GM18907 (cell line): Measurements from ENCODE around the gene MUC5AC.
"Not testable (repeated sequence)": the region's sequence is repeated elsewhere in the genome, so short reads cannot be mapped to it uniquely, and the experiment has no call there.

Source experiments
- ATAC-seq: cut with Tn5 transposase; IDR thresholded peaks from one replicate; pipeline ENCODE4 v1.9.1; 2021; ENCODE audit warnings: mild to moderate bottlenecking, moderate library complexity; ENCODE audit not compliant: unreplicated experiment

MUC5AC gene

GRCh38 chr11:1157645-1158591, at the start of gene MUC5AC:
MUC5AC (plus strand) TSS chr11:1157953; CDS start chr11:1158000, 47 bp downstream.
- ATAC-seq: no peak

DNA sequence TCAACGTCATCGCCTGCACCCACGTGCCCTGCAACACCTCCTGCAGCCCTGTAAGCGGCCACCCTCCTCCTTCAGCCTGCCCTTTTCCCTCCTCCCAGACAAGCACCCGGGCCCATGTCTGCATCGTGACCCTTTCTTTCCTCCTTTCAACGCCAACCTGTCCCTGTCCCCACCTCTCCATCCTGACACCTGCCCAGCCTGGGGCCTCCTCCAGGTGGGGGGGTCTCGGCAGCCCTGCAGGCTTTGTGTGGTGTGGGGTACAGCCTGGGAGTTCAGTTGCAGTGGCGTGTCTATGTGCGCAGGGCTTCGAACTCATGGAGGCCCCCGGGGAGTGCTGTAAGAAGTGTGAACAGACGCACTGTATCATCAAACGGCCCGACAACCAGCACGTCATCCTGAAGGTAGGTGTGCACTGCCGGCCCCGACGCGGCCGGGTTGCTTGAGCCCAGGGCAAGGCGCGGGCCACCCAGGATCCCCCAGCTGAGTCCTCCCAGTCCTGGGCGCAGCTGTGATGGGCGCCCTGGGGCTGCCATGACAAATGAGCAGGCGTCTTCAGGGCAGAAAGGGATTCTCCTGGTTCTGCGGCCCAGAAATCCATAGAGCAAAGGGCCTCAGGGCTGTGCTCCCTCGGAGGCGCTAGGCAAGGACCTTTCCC, 49.4 kb upstream of the MUC5AC start:
- ATAC-seq: no peak

GRCh38 chr11:1109101-1109917, 48.4 kb upstream of the MUC5AC start:
- ATAC-seq: no peak

- ATAC-seq: no peak
Measured at GRCh38 chr11:1109918-1110705, 47.6 kb upstream of the MUC5AC start.

DNA sequence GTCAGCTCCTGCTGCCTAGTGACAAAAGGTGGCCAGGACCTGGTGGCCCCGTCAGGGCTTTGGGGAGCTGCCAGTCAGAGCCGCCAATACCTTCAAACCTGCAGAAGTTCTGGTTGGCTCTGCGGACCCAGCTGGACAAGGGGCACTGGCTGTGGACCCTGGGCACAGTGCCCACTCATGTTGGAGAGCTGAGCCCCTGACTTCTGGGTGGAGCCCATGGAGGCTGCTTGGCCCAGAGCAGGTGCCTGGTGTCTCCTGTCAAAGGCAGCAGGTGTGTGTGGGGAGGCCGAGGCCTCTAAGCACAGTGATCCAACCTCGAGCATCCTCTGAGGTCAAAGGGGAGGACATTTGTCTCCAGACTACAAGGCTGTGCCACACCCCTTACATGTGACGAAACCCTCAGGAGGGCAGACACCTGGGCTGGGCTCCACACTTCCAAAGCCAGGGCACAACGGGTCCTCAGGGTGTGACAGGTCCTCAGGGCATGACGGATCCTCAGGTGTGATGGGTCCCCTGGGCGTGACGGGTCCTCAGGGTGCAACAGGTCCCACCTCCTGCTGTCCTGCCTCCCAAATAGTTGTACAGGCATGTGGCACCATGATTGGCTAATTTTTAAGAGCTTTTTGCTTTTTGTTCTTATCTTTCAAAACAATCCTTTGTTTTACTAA, 46.1 kb upstream of the MUC5AC start:
- no peak for ATAC-seq

DNA sequence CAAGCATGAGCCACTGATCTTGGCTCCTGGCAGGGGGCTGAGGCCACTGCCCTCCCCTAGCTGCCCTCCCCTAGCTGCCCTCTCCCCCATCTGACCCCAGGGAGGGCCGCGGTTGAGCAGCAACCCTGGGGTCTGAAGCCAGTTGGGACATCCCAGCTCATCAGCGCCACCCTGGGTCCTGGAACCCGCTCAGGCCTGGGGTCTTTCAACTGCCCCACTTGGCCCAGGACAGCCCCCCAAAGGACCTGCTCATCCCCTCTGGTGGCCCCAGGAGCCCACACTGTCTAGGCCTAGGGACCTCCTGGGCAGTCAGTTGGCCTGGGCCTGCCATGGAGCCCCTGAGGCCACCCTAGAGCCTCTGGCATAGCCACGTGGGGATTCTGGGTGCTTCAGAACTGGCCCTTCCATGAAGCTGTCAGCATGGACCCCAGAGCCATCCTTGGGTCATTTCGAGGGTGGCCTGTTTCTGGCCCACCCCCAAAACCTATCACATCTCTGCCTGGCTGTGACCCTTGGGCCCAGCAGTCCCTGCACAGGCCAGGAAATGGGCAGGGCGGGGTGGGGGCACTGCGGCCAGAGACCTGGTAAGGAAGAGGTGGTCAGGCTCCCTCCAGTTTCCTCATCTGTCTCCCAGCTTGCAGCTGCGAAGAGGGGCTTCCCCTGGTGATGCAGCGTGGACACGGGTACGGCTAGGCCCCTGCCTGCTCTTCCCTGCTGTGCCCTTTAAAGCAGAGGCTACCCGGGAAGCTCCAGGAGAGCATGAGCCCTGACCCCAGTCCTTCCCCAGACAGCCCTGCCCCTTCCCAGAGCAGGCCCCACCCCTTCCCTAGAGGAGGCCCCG, 45.2 kb upstream of the MUC5AC start:
- ATAC-seq: no peak

GRCh38 chr11:1113405-1114201, 44.1 kb upstream of the MUC5AC start:
- ATAC-seq: no peak

DNA sequence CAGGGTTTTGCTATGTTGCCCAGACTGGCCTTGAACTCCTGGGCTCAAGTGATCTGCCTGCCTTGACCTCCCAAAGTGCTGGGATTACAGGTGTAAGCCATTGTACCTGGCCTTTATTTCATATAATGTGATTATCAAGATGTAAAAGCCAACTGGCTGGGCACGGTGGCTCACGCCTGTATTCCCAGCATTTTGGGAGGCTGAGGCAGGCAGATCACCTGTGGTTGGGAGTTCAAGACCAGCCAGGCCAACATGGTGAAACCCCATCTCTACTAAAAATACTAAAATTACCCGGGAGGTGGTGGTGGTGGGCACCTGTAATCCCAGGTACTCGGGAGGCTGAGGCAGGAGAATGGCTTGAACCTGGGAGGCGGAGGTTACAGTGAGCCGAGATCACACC, 42.5 kb upstream of the MUC5AC start:
- ATAC-seq: not testable (repeated sequence)

DNA sequence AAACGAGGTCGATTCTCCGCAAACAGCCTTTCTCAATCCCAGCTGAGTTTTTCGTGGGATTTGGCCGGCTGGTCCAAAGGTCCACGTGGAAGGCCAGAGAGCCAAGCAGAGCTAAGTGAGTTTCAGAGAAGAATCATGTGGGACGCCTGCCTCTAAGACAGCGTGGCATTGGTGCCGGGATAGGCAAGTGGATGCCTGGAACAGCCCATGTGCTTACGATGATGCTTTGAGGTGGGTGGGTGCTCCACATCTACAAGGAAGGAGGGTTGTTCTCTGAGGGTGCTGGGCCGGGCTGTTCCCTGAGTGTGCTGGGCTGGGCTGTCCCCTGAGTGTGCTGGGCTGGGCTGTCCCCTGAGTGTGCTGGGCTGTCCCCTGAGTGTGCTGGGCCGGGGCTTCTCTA, 41.6 kb upstream of the MUC5AC start:
- no peak for ATAC-seq

DNA sequence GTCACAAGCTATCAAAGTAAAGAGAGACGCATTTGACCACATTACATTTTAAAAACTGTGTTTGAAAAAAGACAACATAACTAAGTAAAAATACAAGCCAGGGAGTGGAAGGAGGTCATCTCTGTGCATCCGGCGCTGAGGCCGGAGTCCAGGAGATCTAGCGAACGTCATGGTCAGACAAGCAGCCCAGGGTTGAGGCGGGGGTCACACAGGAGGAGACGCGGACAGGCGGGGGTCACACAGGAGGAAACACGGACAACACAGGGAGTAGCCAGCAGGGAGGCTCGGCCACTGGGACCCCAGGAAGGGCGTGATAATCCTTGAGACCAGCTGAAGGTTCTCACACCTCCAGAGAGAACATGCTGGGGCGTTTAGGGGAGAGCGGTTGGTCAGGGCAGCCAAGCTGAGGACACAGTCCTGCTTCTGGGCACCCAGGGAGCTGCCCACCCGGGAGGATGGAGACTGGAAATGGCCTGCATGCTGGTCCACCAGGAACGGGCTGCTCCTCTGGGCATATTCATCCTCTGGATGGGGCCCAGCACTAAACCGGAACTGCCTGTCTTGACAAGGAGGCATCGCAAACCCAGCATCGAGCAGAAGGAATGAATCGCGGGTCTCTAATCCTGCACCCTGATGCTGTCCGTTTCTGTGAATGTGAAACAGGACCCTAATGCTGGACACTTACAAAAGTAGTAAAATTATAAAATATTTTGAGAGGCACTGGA, 40.9 kb upstream of the MUC5AC start:
- ATAC-seq: no peak

DNA sequence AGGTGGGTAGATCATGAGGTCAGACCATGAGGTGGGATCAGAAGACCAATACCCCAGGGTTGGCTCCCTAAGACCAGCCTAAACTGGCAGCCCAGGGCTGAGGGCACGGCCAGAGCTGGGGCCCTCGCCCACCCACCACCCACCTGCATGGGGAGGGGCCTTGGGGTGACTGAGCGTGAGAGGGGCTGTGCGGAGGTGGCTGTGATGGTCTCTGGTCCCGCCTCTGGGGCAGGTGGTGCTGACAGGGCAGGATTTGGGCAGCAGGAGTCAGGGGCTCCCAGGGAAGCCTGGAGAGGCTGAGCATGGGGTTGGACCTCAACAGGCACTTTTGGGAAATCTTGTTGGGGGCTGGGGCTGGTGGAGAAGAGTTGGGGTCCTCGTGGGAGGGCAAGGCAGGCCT, 39.8 kb upstream of the MUC5AC start:
- ATAC-seq: no peak

- no peak for ATAC-seq
Measured at GRCh38 chr11:1118755-1119603, 38.8 kb upstream of the MUC5AC start.

DNA sequence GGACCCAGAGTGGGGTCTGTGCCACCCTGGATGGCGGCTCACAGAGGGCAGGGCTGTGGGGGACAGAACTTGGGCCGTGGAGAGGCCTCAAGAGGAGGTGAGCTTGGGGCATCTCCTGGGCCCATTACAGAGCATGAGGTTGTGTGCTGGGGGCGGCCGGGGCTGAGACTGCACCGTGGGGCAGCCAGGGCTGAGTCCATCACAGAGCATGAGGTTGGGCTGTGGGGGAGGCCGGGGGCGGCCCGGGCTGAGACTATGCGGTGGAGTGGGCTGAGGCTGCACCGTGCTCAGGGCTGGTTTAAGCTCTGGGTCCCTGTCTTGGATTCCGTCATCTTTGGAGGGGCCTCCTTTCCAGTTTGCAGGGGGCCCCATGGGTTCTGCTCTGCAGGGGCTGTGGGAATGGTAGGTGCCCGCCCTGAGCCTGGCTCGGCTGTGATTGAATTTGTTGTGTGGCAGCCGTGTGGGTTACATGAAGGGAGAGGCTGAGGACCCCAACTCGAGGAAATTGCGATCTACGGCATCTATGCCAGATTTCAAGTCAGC, 38.1 kb upstream of the MUC5AC start:
- no peak for ATAC-seq

DNA sequence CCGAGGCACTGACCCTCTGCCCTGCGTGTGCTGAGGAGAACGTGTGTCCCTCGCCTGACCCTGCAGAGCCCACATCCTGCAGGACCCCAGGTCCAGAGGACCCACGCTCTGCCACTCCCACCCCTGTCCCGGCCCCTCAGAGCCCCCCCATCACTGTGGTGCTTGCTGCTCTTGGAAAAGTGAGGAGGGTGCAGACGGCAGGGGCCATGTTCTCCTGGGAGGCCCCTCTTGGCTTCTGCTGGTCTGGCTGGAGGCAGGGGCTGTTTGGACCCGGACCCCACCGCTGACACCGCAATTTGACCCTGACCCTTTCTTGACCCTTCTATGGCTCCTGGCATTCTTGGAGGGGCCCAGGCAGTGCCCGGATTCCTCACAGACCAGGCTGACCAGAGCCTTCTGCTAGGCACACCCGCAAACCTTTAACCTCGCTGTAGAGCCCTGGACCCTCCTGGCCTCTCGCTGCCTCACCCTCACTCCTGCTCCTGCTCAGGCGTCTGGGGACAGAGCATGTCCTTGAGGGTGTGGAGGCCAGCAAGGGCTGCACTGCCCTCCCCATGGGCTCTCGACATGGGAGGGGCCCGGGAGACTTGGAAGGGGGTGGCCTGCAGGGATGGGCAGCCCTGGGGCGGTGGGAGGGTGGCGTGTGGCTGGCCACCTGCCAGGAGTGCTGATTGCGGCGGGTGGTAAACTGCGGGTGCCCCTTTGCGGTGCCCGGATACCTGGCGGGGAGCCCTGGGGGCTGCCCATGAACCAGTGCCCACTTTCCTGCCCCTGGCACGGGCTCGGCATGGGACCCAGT, 37.0 kb upstream of the MUC5AC start:
- no peak for ATAC-seq

GRCh38 chr11:1121331-1121812, 36.4 kb upstream of the MUC5AC start:
- no peak for ATAC-seq
